GM12878 (cell line): ENCODE measurements around the gene FOXK2. TPM values are rescaled to one million over a fixed set of nuclear protein-coding genes. Genes with fewer than 3 reads are reported as not detected.

Experiments
- BMI1 ChIP-seq: fragments of 450-650 bp; IDR thresholded peaks from 2 replicates; pipeline ENCODE4 v1.6.1; 2016; ENCODE audit warnings: mild to moderate bottlenecking, moderate library complexity, borderline replicate concordance
- CHD2 ChIP-seq: IDR thresholded peaks from 2 replicates; pipeline ENCODE4 v1.6.1; 2011; ENCODE audit warnings: low read depth, low read length, improper control_type of control experiment, borderline replicate concordance
- EP300 ChIP-seq, 2 experiments: fragments of 150-350 bp in 1 of 2; IDR thresholded peaks; 2 replicates each; pipeline ENCODE4 v1.6.1; 2011 to 2012; ENCODE audit warnings: low read depth in 2 of 2, low read length in 2 of 2, borderline replicate concordance in 1 of 2, improper control_type of control experiment in 1 of 2, inconsistent platforms in 1 of 2; ENCODE audit not compliant: control insufficient read depth in 1 of 2
- GABPA ChIP-seq: IDR thresholded peaks from 2 replicates; pipeline ENCODE4 v1.6.1; 2014; ENCODE audit warnings: antibody characterized with exemption, low read depth, mild to moderate bottlenecking, inconsistent platforms
- HDAC6 ChIP-seq: fragments of 200-600 bp; sonication (generic); IDR thresholded peaks from one replicate; pipeline ENCODE4 v1.8.0; 2017; ENCODE audit warnings: antibody characterized with exemption; ENCODE audit not compliant: unreplicated experiment
- IKZF2 ChIP-seq, 2 experiments: fragments of 450-650 bp; IDR thresholded peaks; 2 replicates each; pipeline ENCODE4 v1.6.1; 2017; ENCODE audit warnings: mild to moderate bottlenecking in 2 of 2, moderate library complexity in 2 of 2
- MAX ChIP-seq: IDR thresholded peaks from 2 replicates; pipeline ENCODE4 v1.6.1; 2012; ENCODE audit warnings: low read depth, low read length, improper control_type of control experiment
- NFXL1 ChIP-seq: fragments of 450-650 bp; IDR thresholded peaks from 2 replicates; pipeline ENCODE4 v1.6.1; 2017; ENCODE audit warnings: antibody characterized with exemption, mild to moderate bottlenecking, borderline replicate concordance
- NR2F1 ChIP-seq: fragments of 450-650 bp; conservative IDR thresholded peaks from 2 replicates; pipeline ENCODE4 v1.6.1; 2017; ENCODE audit warnings: mild to moderate bottlenecking
- PAX8 ChIP-seq: fragments of 450-650 bp; IDR thresholded peaks from 2 replicates; pipeline ENCODE4 v1.6.1; 2017; ENCODE audit warnings: mild to moderate bottlenecking, moderate library complexity
- POLR2A ChIP-seq: IDR thresholded peaks from 2 replicates; pipeline ENCODE4 v1.6.1; 2011; ENCODE audit warnings: low read depth, mild to moderate bottlenecking, low read length
- POLR2AphosphoS5 ChIP-seq: IDR thresholded peaks from 2 replicates; pipeline ENCODE4 v1.6.1; 2011; ENCODE audit warnings: mild to moderate bottlenecking, low read length, inconsistent platforms
- RAD21 ChIP-seq: IDR thresholded peaks from 2 replicates; pipeline ENCODE4 v1.6.1; 2011; ENCODE audit warnings: mild to moderate bottlenecking, low read depth, low read length, moderate library complexity; ENCODE audit not compliant: insufficient read depth
- RBBP5 ChIP-seq: fragments of 200-600 bp; sonication (generic); conservative IDR thresholded peaks from 2 replicates; pipeline ENCODE4 v1.6.1; 2016
- SKIL ChIP-seq: fragments of 450-650 bp; IDR thresholded peaks from 2 replicates; pipeline ENCODE4 v1.6.1; 2017; ENCODE audit warnings: mild to moderate bottlenecking, low read depth, inconsistent platforms; ENCODE audit not compliant: poor library complexity, severe bottlenecking
- SMAD1 ChIP-seq: fragments of 450-650 bp; IDR thresholded peaks from 2 replicates; pipeline ENCODE4 v1.6.1; 2018; ENCODE audit warnings: mild to moderate bottlenecking, low read depth; ENCODE audit not compliant: partially characterized antibody
- STAT3 ChIP-seq: IDR thresholded peaks from 2 replicates; pipeline ENCODE4 v1.6.1; 2011; ENCODE audit warnings: low read depth, low read length, improper control_type of control experiment
- SUZ12 ChIP-seq: fragments of 200-600 bp; sonication (generic); IDR thresholded peaks from one replicate; pipeline ENCODE4 v1.6.1; 2018; ENCODE audit warnings: antibody characterized with exemption, mild to moderate bottlenecking; ENCODE audit not compliant: unreplicated experiment
- ZBTB4 ChIP-seq: fragments of 450-650 bp; formaldehyde crosslinking; IDR thresholded peaks from 2 replicates; pipeline ENCODE4 v1.4.0; 2022; ENCODE audit warnings: mild to moderate bottlenecking, moderate library complexity
- polyA plus RNA-seq, 11 experiments: library from polyadenylated mRNA; depleted of rRNA in 4 of 11; unstranded in 6 of 11; stranded (reverse) in 5 of 11; fragments of >200 nt; fragmentation: Nextera tagmentation in 4 of 11; fragmentation: Illumina TruSeq in 1 of 11; extraction: Ambion mirVana in 4 of 11; extraction: Trizol in 1 of 11; gene quantifications; 1 replicate in 1 of 11; 2 replicates in 10 of 11; pipeline versions ENCODE4 v1.2.1 to v1.2.3, GENCODE V29; 2011 to 2016; ENCODE audit warnings: inconsistent platforms in 2 of 11, missing spikeins in 2 of 11, low read depth in 1 of 11
- total RNA-seq, 4 experiments: library from RNA; depleted of rRNA in 3 of 4; stranded (reverse); fragments of >200 nt in 3 of 4; fragmentation: Illumina TruSeq in 1 of 4; extraction: Trizol in 1 of 4; gene quantifications; 2 replicates each; pipeline versions ENCODE4 v1.2.1 to v1.2.3, GENCODE V29; 2013 to 2021

Gene FOXK2
- total and polyA plus RNA-seq, 10 of the 15 experiments (the other 5 are each of a cell fraction or from before 2014, with no cell fraction given), result 2.4 to 56.8 (median 34.4) TPM

- TF ChIP-seq STAT3 (no peak), EP300 (IDR thresholded peaks at IDR 0.05; ENCODE audit: borderline replicate concordance in 1 of 2, control insufficient read depth in 1 of 2, low read depth in 2 of 2, low read length in 2 of 2) (no peak), POLR2A (peak; percentile 55), GABPA (no peak), MAX (peak; percentile 18; the same call in 1 of the 2 replicates), PAX8 (no peak), HDAC6 (no peak), NFXL1 (0 out of 2 replicates have a peak, but pooled peaks have one; percentile 70), IKZF2 (IDR thresholded peaks at IDR 0.05) (peak in 1 of 2 experiments; percentile 31; a peak in 1 of 4 replicates), BMI1 (no peak), NR2F1 (peak; percentile 90), CHD2 (peak; percentile 89), POLR2AphosphoS5 (peak; percentile 47; the same call in 1 of the 2 replicates), SMAD1 (no peak), SUZ12 (no peak), RAD21 (no peak), ZBTB4 (CRISPR knock-in tag) (no peak), RBBP5 (no peak), SKIL (no peak)
These were observed at the start of gene FOXK2 (continued) for GRCh38 chr17:82518826-82519810.
